ENCODE measurements around the gene DLK1.

DNA sequence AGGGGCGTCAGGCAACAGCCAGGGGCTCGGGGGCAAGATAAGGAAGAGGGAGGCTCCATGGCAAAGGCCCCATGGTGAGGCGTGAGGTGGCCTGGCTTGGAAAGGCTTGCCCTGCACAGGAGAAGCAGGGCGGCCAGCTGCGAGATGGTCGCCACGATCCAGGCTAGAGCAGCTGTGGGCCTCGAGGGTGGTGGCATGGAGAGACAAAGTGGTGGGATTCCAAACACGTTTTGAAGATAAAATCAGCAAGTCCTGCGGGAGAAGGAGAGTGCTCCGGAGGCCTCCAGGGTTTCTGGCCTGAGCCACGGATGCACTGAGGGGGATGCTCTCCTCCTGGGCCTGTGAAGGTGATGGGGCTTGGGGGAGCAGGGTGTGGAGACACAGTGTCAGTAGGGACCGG, 20.5 kb upstream of the DLK1 start:
- TF ChIP-seq CTCF (IDR thresholded peaks at IDR 0.05) (no peak), POLR2A (IDR thresholded peaks at IDR 0.05) (no peak)

All from body of pancreas (tissue), 4 donors.